ENCODE data around the gene TICRR.
"Not testable (repeated sequence)": the region's sequence is repeated elsewhere in the genome, so short reads cannot be mapped to it uniquely, and the experiment has no call there.

TICRR gene, protein sequence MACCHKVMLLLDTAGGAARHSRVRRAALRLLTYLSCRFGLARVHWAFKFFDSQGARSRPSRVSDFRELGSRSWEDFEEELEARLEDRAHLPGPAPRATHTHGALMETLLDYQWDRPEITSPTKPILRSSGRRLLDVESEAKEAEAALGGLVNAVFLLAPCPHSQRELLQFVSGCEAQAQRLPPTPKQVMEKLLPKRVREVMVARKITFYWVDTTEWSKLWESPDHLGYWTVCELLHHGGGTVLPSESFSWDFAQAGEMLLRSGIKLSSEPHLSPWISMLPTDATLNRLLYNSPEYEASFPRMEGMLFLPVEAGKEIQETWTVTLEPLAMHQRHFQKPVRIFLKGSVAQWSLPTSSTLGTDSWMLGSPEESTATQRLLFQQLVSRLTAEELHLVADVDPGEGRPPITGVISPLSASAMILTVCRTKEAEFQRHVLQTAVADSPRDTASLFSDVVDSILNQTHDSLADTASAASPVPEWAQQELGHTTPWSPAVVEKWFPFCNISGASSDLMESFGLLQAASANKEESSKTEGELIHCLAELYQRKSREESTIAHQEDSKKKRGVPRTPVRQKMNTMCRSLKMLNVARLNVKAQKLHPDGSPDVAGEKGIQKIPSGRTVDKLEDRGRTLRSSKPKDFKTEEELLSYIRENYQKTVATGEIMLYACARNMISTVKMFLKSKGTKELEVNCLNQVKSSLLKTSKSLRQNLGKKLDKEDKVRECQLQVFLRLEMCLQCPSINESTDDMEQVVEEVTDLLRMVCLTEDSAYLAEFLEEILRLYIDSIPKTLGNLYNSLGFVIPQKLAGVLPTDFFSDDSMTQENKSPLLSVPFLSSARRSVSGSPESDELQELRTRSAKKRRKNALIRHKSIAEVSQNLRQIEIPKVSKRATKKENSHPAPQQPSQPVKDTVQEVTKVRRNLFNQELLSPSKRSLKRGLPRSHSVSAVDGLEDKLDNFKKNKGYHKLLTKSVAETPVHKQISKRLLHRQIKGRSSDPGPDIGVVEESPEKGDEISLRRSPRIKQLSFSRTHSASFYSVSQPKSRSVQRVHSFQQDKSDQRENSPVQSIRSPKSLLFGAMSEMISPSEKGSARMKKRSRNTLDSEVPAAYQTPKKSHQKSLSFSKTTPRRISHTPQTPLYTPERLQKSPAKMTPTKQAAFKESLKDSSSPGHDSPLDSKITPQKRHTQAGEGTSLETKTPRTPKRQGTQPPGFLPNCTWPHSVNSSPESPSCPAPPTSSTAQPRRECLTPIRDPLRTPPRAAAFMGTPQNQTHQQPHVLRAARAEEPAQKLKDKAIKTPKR (N-terminal part only)

DNA sequence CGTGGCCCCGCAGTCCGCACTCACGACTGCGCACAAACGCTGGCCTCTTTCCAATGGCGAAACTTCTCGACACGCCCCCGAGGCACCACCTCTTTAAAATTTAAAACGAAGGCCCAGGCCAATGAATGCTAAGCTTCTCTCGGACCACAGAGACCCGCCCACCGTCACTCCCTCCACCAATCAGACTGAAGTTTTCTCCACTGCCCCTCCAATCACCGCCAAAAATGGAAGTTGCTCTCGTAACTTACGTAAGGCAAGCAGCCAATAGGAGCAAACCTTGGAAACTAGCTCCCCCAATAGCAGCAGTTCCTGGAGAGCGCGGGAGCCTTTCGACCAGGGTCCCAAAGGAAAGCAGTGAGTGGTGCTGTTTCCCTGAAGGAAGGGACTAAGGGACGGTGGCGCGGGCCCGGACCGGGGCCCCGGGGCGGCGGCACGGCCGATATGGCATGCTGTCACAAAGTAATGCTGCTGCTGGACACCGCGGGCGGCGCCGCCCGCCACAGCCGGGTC, at the start of gene TICRR:
Gene TICRR (plus strand): TSS at position 324 of the 510 bp plus-strand sequence. CDS start 118 bp downstream, at position 442.
- peak; percentile 93 for DNase-seq

DNA sequence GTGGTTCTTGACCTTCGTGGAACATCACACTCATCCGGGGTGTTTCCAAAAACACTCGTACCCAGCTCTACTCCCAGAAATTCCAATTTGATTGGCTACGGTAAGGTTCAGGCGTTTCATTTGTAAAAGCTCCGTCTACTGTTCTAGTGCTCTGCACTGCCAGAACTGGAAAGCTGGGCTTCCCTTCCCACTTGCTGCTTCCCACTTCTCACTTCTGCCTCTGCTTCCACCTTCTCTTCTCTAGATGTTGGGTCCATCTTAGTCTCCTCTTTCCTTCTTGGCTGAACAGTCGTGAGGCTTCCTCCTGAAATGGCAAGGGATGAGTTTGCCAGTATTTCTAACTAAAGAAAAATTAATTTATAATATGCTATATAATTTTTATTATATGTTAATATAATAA, 49.1 kb upstream of the TICRR start:
- DNase-seq = no peak

DNA sequence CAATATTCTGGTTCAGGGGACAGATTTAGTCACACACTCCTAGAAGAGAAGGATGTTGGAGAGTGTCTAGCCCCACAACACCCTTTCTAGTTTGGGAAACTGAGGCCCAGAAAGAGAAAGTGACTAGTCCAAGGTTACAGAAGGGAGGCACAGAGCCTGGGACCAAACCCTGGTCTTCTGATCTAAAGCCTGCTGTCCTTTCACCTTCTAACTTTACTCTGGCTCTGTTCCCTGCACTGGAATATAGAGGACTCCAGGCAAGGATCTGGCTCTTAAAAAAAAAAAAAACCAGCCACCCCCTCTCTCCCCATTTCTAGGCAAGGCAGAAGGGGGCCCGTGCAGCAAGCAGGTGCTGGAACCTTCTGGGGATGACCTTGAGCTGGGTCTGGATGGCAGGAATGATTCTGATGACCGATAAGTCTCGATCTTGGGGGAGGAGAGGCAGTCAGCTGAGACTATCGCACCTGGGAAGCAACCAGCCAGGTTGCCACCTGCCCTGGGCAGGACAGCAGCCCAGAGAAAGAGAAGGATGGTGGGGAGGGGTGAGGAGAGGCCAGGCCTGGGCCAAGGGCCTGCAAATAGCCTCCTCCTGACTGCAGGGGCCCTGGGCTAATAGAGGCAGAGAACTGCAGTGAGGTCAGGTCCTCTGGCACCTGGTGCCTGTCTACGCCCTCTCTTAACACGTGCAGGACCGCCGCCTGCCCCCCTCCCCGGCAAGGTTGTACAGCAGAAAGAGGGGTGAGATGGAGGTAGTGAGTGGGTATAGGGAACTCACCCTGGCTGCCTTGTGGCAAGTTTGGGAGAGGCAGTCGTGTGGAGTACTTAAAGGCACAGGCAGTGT, 48.4 kb upstream of the TICRR start:
- DNase-seq = no peak

DNA sequence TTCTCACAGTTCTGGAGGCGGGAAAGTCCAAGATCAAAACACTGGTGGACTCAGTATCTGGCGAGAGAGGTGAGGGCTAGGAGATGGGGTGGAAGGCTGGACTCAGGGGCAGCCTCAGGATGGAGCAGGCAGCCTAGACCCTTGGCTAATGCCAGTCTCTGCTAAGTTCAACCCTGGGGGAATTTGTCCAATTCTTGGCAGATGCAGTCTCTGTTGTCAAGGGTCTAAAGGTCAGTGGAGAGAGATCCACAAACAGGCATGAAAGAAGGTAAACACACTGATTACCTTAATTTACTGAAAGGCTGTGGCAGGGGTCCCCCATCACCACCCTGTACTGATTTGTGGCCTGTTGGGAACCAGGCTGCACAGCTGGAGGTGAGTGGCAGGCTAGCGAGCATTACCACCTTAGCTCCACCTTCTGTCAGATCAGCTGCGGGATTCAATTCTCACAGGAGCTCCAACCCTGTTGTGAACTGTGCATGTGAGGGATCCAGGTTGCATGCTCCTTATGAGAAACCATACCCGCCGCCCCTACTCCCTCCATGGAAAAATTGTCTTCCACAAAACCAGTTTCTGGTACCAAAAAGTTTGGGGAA, 46.4 kb upstream of the TICRR start:
- DNase-seq = no peak

DNA sequence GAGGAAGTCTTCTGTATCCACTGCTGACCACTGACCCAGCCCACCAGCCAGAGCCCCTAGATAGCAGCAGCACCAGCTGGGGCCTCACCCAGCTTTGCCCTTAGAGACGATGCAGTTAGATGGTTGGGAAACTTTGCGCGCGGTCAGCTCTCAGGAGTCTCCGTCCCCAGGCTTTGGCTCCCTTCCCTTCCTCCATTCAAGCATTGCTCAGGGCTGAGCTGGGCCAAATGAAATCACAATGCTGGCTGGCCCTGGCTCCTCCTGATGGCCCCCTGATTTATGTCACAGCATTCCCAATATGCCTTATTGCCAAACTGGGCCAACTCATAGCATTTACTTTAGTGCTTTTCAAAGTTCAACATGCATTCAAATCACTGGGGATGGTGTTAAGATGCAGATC, 44.3 kb upstream of the TICRR start:
- no peak for DNase-seq

DNA sequence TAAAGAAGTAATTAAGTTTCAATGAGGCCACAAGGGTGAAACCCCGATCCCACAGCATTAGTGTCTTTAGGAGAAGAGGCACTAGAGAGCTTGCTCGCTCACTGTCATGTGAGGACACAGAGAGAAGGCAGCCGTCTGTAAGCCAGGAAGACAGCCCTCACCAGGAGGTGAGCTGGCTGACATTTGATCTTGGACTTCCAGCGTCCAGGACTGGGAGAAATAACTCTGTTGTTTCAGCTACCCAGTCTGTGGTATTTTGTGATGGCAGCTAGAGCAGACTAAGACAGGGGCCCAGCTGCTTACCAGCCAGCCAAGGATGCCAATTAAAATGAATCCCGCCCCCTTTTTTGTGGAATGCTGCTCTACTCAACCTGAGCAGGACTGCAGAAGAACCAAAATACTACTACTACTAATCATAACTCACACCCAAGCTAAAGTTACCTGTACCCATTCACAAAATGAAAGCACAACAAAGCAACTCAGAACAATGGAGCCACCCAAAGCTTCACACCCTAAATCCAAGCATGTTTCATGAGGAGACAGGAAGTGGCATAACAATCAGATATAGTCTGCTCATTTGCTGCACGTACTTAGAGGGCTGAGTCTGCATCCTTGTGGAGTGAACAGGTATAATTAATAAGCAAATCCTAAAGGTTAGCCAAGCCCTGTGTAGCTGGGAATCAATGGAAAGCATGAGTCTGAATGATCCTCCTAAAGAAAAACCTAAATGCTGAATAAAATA, 43.3 kb upstream of the TICRR start:
- DNase-seq = no peak

DNA sequence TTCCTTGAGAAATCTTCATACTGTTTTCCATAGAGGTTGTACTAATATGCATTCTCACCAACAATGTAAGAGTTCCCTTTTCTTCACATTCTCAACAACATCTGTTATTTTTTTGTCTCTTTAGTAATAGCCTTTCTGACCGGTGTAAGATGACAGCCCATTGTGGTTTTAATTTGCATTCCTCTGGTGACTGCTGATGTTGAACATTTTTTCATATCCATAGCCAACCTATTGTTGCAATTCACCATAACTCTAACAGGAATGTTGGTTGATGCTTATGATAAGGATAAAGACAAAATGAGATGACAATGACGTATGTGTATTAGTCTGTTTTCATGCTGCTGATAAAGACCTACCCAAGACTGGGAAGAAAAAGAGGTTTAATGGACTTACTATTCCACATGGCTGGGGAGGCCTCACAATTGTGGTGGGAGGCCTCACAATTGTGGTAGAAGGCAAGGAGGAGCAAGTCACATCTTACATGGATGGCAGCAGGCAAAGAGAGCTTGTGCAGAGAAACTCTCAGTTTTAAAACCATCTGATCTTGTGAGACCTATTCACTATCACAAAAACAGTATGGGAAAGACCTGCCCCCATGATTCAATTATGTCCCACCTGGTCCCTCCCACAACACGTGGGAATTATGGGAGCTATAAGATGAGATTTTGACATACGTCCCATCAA, 41.3 kb upstream of the TICRR start:
- DNase-seq = no peak

DNA sequence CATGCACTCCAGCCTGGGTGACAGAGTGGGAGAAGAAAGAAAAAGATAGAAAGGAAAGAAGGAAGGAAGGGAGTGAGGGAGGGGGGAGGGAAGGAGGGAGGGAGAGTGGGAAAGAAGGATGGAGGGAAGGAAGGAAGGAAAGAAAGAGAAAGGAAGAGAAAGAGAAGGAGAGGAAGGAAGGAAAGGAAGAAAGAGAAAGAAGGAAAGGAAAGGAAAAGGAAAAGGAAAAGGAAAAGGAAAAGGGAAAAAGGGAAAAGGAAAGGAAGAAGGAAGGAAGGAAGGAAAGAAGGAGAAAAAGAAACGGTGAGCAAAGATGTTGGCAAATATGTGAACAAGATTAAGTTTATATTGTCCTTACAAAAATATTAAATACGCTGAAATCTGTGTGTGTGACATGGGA, 36.2 kb upstream of the TICRR start:
- DNase-seq = no peak

DNA sequence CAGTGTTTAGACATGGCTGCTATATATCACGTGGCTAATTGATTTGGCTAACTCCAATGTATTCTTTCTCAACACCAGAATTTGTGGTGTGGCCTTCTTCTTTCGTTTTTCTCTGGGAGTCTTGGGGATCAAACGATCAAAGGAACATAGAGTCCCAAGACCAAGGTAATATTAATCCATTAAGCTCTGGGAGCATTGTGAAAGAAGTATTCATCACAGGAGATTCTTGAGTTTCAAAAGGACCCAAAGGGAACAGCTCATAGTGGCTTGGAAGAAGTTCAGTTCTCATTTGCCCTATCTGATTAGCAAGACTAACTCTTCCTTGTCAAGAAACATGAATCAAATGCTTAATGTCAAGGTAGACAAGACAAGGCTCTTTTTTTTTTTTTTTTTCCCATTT, 32.9 kb upstream of the TICRR start:
- no peak for DNase-seq

DNA sequence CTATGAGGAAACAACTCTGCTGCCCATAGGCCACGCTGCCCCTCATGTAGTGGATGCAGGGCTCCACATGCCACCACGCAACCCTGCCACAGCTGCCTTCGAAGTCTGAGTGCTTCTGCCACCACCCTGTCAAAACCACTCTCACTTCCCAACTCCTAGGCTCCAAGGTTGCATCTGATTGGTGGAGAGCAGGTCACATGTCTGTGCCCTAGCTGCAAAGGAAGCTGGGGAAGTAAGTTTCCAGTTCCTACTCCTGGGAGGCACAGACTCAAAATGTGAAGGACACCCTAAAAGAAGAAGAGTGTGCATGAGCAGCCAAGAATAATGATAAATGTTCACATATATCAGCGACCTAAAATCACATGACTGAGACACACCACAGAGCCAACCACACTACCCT, 31.9 kb upstream of the TICRR start:
- DNase-seq = no peak

DNA sequence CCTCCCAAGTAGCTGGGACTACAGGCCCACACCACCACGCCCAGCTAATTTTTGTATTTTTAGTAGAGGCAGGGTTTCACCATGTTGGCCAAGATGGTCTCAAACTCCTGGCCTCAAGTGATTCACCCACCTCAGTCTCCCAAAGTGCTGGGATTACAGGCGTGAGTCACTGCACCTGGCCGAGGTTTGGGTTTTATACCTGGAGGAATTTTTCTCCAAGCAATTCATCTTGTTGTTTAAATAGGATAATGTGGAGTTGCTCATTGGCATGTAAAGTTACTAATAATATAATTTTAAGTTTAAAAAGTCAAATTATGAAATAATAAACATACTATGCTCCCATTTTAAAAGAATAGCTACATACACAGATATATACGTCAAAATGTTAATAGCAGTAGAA, 26.1 kb upstream of the TICRR start:
- DNase-seq = not testable (repeated sequence)

DNA sequence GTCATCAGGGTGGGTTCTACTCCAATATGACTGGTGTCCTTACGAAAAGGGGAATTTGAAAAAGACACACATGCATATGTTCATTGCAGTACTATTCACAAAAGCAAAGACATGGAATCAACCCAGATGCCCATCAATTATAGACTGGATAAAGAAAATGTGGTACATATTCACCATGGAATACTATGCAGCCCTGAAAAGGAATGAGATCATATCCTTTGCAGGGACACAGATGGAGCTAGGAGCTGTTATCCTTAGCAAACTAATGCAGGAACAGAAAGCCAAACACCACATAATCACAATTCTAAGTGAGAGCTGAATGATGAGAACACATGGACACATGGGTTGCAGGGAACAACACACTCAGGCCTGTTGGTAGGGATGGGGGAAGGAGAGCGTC, 24.8 kb upstream of the TICRR start:
- no peak for DNase-seq

DNA sequence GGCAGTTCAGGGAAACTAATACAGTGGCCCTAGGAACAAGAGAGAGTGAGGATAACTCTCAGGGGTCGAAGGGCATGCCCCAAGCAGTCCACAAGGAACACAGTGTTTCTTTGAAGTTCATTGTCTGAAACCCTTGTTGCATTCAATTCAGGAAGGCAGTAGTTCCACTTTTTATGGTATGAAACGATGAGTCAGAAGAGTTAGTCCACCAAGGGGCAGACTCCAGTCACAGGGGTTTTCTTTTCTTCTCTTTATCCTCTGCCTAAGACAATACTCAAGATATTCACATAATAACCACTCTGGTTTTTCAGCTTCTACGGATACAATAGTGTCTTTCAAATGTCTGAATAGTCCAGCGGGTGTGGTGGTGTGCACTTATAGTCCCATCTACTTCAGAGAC, 23.7 kb upstream of the TICRR start:
- no peak for DNase-seq

DNA sequence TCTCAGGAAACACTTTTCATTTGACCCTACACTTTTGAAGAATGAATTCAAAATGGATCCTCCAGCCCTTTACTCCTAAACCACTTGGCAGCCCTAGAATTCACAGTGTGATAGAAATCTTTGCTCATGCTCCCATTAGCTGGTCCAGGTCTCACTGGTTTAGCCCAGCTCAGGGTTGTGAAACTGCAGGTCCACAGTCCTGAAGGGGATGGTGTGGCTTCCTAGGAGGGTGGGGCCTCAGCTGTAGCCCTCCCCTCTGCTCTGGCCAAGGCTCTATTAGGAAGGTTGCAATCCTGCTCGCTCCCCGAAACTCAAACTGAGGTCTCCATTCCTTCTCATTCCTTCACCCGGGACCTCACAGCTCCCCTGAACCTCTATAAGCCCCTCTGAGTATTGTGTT, 21.6 kb upstream of the TICRR start:
- no peak for DNase-seq

DNA sequence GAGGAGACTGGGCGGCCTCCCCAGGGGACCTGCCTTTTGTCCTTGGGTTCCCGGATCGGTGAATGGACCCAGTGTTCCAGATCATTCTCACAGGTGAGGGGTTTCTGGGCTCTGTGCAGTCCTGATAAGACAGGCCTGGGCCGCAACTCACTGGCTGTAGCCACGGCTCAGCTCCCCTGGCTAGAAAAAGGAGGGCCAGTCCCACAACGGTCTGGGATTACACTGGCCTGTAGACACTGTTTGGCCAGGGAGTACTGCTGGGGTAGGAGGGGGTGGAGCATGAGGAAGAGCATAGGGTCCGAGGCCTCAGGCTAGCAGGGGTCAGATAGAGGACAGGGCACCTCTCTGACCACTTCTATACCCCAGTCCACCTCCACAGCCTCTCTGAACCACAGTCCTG, 21.0 kb upstream of the TICRR start:
- DNase-seq = no peak

DNA sequence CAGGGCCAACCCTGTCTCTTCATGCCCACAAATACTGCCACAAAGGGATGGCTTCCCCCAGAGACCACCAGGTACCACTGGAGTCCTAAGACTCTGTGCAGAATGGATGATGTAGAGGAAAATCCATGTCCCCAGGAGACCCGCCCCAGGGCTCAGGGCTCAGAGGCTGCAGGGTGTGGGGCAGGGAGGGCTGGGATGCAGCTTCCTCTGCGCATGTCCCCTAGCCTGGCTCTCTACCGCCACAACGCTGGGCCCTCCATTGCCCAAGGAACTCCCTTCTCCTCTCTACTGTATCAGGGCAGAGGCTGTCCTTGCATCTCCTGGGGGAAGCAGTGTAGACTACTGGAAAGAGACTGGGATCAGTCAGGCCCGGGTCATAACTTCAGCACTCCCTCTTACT, 19.5 kb upstream of the TICRR start:
- no peak for DNase-seq

DNA sequence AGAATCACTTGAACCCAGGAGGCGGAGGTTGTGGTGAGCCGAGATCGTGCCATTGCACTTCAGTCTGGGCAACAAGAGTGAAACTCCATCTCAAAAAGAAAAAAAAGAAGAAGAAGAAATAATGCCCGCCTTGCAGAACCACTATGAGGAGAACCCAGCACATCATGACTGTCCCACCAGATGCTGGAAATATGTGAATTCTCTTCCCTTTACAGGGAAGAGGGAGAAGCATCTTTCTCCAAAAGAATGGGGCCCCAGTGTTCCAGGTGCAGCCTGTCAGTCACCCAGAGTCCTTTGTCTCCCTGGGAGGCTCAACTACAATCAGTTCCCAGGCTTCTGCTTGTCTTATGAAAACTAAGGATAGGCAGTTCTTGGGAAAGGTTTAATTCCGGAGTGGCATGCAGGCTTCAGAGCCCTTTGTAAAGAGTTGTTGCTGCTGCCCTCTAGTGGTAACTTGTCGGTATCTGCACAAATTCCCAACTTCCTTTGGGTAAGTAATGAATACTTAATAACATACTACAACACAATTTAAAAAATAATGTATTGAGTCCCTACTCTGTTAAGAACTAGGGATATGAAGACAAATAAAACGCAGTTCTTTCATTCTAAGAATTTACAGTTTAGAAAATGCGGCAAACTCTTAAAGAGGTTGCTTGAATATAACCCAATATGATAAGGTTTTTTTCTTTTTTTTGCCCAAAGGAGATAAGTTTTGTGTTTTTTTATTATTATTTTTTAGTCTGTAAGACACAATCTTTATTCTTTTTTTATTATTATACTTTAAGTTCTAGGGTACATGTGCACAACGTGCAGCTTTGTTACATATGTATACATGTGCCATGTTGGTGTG, 18.6 kb upstream of the TICRR start:
- peak; percentile 48 for DNase-seq

DNA sequence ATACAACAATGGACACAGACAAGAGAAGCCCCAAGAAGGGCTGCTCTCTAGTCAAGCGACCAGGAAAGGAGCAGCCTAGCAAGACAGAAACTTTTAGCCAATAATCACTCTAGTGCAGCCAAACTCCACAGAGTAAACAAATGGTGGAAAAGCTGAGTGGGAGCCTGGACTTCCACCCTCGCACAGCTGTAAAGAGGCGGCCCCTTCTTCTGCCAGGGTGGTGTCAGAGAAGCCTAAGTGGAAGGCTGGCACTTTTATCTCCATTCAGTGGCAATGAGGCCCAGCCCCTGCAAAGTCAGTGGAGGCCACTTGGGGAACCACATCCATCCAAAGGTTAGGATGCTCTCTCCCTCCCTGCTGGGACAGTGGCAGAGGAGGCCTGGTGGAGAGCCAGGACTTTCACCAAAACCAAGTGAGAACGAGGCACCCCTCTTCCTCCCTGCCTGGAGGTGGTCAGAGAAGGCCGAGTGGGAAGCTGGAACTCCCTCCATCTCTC, 15.5 kb upstream of the TICRR start:
- DNase-seq = no peak

DNA sequence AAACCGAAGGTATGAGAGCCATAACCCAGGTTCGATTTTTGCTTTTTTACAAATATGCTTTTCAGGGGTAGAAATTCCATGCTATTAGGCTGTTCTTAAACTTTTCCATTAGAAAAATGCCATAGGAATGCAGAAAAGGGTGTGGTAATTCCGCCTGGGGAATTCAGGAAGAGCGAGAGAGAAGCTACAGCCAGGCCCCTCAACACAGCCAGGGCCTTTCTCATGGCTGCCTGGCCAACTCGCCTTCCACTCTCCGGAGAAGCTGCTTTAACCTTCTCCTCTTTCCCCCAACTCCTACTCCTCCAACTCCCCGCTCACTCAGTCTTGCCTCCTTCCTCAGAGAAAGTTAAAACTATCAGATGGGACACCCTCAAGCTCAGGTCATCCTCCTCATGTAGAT, 9.1 kb upstream of the TICRR start:
- DNase-seq = no peak

Data from NCI-H1105 (cell line).